ENCODE results near the gene PAPOLA.
"Not testable (repeated sequence)": the region's sequence is repeated elsewhere in the genome, so short reads cannot be mapped to it uniquely, and the experiment has no call there.

PAPOLA gene

DNA sequence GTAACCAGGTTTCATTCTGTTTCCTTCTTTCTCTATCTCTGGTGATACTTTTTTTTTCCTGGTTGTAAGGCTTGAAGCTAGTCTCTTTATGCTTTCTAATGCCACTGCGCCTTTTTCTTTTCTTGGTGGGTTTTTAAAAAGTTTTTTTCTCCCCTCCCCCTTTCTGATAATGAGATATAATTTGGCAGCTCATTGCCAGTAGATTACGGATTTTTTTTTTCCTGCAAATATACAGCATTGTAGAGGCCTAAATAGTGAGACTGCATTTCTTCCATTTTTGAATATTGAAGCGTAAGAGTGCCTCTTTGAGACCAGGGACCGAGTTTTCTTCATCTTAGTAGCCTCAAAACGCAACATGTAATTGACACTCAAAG, 1.1 kb downstream of the PAPOLA start:
- DNase-seq: no peak

DNA sequence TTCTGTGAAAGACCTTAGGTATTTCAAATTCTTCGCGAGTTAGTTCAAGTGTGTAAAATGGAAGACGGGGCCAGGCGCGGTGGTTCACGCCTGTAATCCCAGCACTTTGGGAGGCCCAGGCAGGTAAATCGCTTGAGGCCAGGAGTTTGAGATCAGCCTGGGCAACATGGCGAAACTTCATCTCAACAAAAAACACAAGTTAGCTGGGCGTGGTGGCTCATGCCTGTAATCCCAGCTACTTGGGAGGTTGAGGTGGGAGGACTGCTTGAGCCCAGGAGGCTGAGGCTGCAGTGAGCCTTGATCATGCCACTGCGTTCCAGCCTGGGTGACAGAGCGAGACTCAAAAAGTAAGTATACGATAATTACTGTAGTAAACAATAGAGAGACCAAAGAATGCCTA, 2.2 kb downstream of the PAPOLA start:
- not testable (repeated sequence) for DNase-seq

DNA sequence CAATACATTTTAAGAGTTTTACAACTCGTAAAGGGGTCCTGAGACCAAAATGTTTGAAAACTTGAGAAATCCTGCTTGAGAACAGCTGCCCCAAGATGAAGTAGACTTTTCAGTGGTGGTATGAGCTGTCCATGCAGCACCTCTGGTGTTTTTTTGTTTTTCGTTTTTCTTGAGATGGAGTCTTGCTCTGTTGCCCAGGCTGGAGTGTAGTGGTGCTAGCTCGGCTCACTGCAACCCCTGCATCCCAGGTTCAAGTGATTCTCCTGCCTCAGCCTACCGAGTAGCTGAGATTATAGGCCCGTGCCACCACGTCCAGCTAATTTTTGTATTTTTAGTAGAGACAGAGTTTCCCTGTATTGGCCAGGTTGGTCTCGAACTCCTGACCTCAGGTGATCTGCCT, 5.5 kb downstream of the PAPOLA start:
- no peak for DNase-seq

DNA sequence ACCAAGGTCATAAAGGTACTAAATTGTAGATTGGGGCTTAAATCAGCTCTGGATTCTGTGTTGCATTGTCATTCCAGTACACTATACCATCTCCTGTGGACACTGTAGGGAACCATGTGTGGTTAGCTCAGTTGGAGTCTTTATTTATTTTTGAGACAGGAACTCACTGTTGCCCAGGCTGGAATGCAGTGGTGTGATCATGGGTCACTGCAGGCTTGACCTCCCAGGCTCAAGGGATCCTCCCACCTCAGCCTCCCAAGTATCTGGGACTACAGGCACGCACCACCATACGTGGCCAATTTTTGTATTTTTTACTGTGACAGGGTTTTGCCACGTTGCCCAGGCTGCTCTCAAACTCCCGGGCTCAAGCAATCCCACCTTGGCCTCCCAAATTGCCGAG, 6.7 kb downstream of the PAPOLA start:
- DNase-seq: no peak

DNA sequence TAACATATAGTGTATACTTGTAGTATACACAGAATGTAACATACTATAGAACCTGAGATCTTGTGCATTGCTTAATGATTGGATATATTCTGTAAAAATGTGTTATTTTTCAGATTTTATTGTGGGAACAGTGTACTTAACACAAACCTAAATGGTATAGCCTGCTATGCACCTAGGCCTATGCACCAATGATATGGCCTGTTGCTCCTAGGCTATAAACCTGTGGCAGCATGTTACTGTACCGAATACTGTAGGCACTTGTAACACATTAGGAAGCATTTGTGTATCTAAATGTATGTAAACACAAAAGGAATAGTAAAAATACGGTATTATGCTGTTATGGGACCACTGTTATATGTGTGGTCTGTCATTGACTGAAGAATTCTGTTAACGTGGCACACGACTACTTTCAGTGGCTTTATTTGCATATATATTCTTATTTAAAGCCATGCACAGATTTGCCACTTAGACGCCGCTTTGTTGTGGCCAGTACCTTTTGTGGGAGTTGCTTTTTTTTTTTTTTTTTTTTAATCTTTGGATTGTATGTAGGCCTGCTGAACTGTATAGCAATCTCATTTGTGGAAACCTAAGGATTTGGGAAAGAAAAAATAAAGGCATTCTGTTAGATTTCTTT, 7.4 kb downstream of the PAPOLA start:
- no peak for DNase-seq

DNA sequence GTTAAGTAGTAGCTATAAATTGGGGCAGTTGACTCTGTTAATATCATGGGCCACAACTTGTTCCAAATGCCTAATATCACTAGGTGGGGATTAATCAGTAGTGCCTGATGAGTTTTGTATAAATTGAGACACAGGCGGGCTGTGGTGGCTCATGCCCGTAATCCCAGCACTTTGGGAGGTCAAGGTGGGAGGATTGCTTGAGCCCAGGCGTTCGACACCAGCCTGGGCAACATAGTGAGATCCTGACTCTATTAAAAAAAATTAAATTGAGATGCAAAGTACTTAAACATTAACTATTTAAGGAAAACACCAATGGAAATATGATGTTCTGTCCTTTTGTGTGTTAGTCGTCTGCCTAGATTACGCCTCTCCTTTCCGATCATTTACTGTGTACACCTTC, 9.0 kb downstream of the PAPOLA start:
- DNase-seq: no peak

DNA sequence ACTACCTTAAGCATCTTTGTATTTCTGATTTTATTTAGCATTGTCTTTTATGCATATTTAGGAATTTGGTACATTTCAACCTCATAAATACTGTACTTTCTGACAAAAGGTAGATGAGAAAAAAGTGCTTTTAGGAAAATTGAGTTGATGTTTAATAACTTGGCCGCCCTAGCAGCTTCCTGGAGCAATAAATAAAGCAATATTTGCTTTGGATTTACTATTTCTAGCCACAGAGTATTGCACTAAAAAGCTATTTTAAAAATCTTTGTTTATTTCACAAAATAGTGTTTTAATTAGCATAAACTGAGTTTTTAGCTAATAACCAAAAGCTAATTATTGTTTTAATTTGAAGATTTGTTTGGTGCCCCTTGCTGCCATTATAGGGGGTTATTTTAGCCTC, 9.5 kb downstream of the PAPOLA start:
- no peak for DNase-seq

DNA sequence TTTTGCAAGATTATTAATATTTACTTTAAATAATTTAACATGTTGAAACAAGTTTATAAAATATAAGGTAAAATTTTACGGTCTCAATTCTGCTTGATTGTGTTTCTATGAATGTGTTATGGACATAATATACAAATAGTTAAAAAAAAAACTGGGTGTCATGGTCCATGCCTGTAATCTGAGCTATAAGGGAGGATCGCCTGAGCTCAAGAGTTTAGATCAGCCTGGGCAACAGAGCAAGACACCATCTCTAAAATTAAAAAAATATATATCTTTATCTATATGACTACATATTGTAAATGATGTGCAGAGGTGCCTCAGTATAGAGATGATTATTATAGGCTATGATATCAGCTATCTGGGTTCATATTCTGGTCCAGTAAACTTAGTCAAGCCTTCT, 9.9 kb downstream of the PAPOLA start:
- DNase-seq: no peak

DNA sequence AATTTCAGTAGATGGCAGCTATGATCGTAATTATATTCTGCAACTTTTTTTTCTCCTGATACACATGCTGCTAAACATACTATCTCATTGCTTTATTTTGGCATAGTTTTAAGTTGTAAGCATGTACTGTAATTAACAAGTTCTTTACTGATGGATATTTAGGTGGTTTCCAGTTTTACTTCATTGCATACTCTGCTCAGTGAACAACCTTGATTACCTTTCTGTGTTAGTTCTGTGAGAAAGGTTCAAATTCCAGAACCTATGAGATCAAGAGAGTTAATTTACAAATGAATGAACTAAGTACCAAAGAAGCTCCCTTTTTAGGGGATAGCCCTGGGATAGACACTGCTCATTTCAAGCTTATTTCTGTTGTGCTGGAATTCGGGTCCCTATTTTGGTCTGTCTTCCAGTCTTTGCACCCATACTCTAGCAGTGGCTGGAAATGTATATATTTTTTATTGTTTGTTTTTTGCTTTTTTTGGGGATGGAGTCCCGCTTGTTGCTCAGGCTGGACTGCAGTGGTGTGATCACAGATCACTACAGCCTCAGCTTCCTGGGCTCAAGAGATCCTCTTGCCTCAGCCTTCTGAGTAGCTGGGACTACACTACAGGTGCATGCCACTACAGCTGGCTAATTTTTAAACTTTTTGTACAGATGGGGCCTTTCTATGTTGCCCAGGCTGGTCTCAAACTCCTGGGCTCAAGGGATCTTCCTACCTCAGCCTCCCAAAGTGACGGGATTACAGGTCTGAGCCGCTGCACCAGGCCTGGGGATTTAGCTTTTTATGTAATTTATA, 10.6 kb downstream of the PAPOLA start:
- DNase-seq: no peak

DNA sequence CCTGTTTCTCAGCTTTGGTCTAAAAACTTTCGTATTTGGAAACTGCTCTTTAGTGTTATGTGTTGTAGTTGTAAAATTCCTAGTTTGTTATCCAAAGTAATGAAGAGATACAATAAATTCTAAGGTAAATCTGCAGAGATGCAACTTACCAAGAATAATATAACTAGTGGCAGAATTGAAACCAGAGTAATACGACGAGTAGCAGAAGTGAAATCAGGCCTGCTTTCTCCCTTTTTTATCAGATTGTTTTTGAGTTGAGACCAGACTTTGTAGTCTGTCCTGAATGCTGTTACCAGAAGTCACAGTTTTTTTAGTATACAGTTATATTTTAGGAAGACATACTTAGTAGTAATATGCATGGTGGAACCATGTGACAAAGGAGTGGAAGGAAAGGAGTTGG, 12.5 kb downstream of the PAPOLA start:
- DNase-seq: no peak

DNA sequence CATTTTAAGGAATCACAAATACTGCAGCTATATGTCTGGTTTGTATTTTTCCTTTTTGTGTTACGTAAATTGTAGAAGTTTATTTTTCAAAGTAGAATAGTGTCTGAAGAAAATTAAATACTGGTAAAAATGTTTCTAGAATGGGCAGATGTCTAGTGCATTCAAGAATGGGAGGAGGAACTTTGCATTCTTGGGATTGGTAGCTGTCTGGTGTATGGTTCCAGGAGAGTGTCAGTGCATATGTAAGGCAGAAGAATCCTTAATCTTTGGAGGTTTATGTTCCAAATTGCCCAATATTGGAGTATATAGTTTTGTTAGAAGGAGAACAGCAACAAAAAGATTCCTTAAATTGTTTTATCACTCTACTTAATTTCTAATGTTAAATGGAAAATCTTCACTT, 13.5 kb downstream of the PAPOLA start:
- no peak for DNase-seq

DNA sequence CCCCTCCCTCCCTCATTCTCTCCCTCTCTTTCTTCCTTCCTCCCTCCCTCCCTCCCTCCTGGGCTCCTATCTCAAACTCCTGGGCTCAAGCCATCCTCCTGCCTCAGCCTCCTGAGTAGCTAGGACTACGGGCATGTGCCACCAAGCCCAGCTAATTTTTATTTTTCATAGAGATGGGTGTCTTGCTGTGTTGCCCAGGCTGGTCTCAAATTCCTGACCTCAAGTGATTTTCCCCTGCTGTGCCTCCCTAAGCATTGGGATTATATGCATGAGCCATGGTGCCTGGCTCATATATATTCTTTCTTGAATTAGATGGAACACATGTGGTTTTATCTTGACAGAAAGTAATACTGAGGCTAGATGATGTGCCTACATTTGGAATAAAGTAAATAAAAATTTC, 14.2 kb downstream of the PAPOLA start:
- no peak for DNase-seq

DNA sequence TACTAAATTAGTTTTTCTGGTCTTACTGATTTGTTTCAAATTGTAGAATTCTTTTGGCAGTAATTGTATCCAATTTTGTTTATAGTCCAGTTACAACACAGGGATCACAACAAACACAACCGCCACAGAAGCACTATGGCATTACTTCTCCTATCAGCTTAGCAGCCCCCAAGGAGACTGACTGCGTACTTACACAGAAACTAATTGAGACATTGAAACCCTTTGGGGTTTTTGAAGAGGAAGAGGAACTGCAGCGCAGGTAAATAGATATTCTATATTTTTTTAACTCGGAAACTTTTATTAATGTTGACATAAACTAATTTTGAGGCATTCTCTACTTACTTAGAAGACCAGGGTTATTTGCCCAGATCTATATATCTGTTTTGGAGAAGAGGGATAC, 17.8 kb downstream of the PAPOLA start:
- DNase-seq: no peak

DNA sequence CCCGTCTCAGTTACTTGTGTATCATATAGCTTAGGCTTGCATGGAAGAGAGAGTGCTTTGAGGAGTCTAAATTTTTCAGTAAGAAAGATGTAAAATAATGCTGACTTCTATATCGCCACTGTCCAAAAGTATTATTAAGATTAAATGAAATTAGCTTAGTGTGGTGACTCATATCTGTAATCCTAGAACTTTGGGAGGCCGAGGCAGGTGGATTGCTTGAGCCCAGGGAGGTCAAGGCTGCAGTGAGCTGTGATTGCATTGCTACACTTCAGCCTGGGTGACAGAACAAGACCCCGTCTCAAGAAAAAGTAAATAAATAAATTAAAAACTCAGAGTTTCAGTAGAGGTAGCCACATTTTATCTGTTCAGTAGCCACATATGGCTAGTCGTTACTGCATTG, 23.3 kb downstream of the PAPOLA start:
- DNase-seq: no peak

DNA sequence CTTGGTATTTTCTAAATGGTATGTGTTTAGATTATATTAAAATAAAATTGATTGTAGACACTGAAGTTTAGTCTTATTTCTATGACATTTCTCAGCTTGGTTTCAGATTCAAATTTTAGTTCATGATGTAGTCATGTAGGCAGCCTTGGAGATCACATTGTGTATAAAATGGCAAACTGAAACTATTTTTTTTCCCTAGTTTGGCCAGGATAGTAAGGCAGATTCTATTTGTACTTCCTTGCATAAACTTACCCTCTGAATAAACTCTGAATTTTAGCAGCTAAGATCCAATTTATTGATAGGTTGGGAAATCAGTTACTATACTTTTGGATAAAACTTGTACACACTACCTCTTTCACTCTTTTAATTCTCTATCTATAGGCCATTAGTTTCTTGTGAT, 30.4 kb downstream of the PAPOLA start:
- DNase-seq: no peak

DNA sequence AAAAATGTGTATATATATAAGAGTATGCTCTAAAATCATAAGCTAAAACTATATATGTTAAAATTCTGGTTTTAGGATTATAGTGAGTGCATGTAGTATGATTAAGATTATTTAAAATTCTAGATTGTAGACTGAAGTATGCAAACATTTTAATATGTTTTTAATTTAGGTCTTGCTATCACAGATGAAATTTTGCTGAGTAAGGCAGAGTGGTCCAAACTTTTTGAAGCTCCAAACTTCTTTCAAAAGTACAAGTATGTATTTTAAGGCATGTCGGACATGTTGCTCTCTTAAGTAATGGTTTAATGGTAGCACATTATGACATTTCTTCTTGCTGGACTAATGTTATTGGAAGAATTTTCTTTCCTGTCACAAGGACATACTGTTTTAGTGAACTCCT, 34.6 kb downstream of the PAPOLA start:
- DNase-seq: no peak

DNA sequence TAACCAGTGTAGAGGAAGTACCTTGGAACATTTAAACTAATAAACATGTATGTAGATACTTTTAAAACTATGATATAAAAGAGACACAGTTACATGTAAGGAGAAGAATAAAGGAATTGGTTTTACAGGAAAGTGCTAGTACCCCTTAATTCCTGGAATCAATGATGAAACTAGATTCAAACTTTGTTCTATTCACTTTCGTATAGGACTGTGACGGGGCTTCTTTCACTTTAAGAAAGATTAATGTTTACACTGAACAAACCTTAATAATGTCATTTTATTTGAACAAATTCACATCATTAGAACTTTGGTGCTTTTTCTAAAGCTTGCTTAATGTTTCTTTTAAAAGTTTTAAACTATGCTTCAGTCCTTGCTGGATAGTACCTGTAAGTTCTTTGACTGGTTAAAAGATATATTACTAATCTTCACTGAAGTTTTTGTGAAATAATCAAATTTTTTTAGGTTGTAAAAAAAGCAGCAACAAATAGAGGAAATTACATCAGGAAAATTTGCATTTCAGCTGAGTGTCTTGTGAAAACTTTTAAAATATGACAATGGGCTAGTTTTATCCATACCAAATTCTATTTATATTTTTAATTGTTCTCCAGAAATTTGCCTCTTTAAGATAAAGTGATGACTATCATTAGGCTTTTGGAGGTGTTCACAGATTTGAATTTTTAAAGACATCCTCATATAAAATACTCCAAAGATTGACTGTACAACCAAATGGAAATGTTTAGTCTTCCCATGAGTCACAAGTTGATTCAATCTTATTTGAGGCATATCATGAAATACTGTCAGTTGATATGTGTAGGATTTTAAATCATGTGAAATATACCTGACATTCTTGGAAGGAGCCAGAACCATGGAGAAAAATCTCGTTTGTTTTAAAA, 36.2 kb downstream of the PAPOLA start:
- DNase-seq: no peak

DNA sequence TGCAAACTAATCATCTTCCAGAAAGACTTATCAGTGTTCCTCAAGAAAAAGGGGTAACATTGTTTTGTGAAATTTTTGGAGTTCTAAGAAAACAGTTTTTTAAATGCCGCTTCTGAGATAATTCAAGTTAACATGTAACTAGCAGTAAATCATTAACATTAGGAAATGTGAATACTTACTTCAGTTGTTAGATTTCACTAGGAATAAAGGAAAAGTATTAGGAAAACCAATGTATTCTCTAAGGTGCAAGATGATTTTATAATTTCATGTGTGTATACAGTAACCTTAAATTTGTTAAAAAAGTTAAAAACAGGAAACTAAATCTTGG, 36.8 kb downstream of the PAPOLA start:
- DNase-seq: no peak

DNA sequence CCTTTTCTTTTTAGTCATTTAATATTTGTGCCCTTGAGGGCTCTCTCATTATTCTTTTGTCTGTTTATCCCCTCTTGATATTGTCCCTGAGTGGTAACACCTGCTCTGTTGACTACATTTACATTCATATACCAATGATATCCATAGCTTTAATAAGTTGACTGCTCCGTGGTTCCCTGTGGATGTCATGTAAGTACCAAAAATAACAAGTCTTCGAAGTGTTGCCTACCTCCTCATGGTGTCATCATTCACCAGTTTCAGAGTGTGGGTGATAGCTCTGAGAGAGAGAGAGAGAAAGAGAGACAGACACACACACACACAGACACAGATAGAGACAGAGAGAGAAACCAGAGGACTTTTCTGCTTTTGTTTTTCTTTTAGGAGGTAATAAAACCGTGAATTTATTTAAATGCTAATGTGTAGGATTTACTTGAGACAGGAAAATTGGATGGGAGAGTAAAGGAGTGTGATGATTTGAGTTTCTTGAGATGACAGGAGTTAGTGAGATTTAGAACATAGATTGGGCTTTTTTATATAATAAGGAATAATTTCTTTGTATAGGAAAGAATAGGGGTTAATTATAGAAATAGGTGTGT, 52.2 kb downstream of the PAPOLA start:
- no peak for DNase-seq

DNA sequence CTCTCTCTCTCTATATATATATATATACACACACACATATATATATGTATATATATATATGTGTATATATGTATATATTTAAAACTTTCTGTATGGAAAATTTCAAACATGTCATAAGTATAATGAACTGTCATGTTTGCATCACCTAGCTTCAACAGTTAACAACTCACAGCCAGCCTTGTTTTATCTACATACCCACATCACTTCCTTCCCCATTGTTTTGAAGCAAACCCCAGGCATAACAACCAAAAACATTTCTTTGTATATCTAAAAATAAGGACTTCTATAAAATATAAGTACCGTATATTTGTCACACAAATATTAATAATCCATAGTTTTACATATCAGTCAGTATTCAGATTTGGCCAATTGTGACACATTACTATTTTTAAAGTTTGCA, 57.4 kb downstream of the PAPOLA start:
- peak in 1 of 2 experiments; percentile 35 for DNase-seq

DNA sequence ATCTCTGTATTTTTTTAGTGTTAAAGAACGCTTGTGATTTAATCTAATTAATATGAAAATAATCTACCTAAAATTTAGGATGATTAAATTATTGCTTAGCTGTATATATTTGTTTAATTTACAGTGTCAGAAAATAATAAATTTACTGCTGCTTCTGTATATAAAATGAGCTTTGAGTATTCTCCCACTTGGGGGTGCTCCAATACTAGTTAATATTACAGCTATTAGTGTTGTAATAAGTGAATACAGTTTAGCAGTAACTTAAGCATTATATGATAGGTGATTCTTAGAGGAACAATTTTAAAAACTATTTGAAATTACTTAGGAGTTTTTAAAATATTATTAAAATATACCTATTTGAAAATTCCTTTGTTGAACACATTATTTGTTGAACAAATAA, 62.2 kb downstream of the PAPOLA start:
- DNase-seq: peak in 1 of 2 experiments; percentile 17

DNA sequence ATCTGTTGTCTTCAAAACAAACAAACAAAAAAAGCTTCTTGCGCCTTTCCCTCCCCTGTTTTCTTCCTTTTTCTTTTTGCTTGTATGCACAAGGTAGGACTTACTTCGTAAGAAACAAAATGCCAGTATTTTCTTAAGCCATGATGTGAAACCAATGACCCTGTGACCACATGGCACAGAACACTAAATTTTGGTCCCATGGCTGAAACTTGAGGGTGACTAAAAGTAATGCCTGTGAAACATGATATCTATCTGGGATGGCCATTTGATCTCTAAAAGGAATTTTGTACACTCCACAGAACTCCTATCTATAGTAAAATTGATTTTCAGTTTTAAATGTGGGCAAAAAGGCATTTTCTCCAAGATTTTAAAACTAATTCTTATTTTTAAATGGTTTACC, 63.6 kb downstream of the PAPOLA start:
- no peak for DNase-seq

DNA sequence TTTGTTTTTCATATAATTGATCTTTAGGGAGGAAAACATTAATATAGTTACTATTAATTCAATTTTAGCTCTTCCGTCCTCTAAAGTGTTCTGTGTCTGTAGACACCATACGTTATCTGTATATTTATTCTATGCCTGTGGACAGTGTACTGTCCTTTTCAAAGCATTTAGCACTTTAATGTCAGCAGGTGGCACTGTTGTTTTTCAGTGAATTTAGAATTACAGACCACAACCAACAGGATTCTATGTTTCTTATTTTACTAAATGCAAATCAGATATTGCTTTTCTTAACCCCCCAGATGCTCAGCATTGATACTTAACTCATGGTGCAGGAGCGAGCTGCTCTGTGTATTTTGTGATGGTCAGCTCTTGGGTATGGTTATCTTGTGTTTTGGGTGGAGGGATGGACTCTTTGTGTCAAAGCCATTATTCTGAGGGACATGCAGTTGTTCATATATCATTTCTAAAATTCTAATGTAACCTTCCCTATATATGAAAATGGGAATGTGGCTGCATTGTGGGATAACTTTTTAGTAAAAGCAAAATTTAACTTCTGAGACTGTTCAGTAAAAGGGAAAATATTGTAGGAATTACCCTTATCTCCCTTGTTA, 65.2 kb downstream of the PAPOLA start:
- peak; percentile 49 to 56 for DNase-seq
